GM12878 (cell line): ENCODE data around the gene COA3. TPM values are rescaled to one million over a fixed set of nuclear protein-coding genes. Genes with fewer than 3 reads are reported as not detected.

Experiments
- ATAC-seq: fragments of 200-7000 bp; cut with Tn5 transposase; 3 replicates; pipeline ENCODE4 v1.9.1; 2020; ENCODE audit warnings: mild to moderate bottlenecking, moderate library complexity
- BruUV-seq: library from RNA; stranded (reverse); fragments of 400-500 nt; replicated peaks from 2 replicates; lab custom pipeline; 2021; lab: Mats Ljungman, UMichigan
- CTCF ChIA-PET: fragments of 300-600 bp; sonication (Branson Sonifier 250); formaldehyde crosslinking; extraction: SDS; loops from one replicate; lab custom pipeline; 2021; ENCODE audit warnings: inconsistent platforms; lab: Yijun Ruan, JAX
- POLR2A ChIA-PET: fragments of 350-600 bp; formaldehyde crosslinking; extraction: SDS; loops from one replicate; lab custom pipeline; 2021; ENCODE audit warnings: inconsistent platforms; lab: Charles Lee
- RAD21 ChIA-PET: fragments of 300-600 bp; sonication (Branson Sonifier 250); formaldehyde crosslinking; loops from one replicate; lab custom pipeline; 2023; ENCODE audit warnings: antibody characterized with exemption; ENCODE audit not compliant: unreplicated experiment; lab: Charles Lee
- SMC1A ChIA-PET: fragments of 300-600 bp; sonication (Branson Sonifier 250); formaldehyde crosslinking; loops from one replicate; lab custom pipeline; 2023; ENCODE audit not compliant: unreplicated experiment, uncharacterized antibody; lab: Charles Lee
- DNase-seq: peaks from one replicate; pipeline ENCODE4 v3.0.0-alpha.2; 2011; ENCODE audit warnings: low read depth, low spot score
- FAIRE-seq: peaks from 3 replicates; lab custom pipeline; 2011; peaks lifted over from hg19 to GRCh38; lab: Jason Lieb, UNC
- H2AFZ ChIP-seq: 2 replicates; pipeline ENCODE4 v1.6.0; 2011; ENCODE audit warnings: low read depth, low read length, control low read depth; ENCODE audit not compliant: control insufficient read depth
- H3K27ac ChIP-seq: 2 replicates; pipeline ENCODE4 v1.5.1; 2011; ENCODE audit warnings: control low read depth; ENCODE audit not compliant: control insufficient read depth, insufficient read depth
- H3K27me3 ChIP-seq, 2 experiments: replicated peaks in 1 of 2; 2 replicates each; pipeline versions ENCODE4 v1.6.0 to v1.6.1; 2011; ENCODE audit warnings: low read length in 1 of 2; ENCODE audit not compliant: control insufficient read depth in 2 of 2, insufficient read depth in 2 of 2
- H3K36me3 ChIP-seq, 2 experiments: 2 replicates each; pipeline ENCODE4 v1.5.1; 2011; ENCODE audit warnings: low read length in 1 of 2; ENCODE audit not compliant: control insufficient read depth in 2 of 2, insufficient read depth in 2 of 2
- H3K4me1 ChIP-seq: 2 replicates; pipeline ENCODE4 v1.6.1; 2011; ENCODE audit warnings: mild to moderate bottlenecking, low read length, moderate library complexity, mixed read lengths; ENCODE audit not compliant: control insufficient read depth, insufficient read depth
- H3K4me2 ChIP-seq: 2 replicates; pipeline ENCODE4 v1.6.0; 2011; ENCODE audit warnings: control low read depth; ENCODE audit not compliant: control insufficient read depth, insufficient read depth
- H3K4me3 ChIP-seq: fragments of 200-600 bp; sonication (generic); 2 replicates; pipeline ENCODE4 v1.5.1; 2016
- H3K79me2 ChIP-seq: 2 replicates; pipeline ENCODE4 v1.6.0; 2011; ENCODE audit warnings: low read length; ENCODE audit not compliant: control insufficient read depth, insufficient read depth
- H3K9ac ChIP-seq: 2 replicates; pipeline ENCODE4 v1.8.0; 2011; ENCODE audit warnings: low read length, control low read depth, mixed read lengths; ENCODE audit not compliant: control insufficient read depth, insufficient read depth
- H3K9me3 ChIP-seq: replicated peaks from 3 replicates; pipeline ENCODE4 v1.5.1; 2011; ENCODE audit warnings: mild to moderate bottlenecking, low read length; ENCODE audit not compliant: control insufficient read depth, insufficient read depth
- H4K20me1 ChIP-seq: 2 replicates; pipeline ENCODE4 v1.6.0; 2011; ENCODE audit not compliant: control insufficient read depth, insufficient read depth
- BMI1 ChIP-seq: fragments of 450-650 bp; IDR thresholded peaks from 2 replicates; pipeline ENCODE4 v1.6.1; 2016; ENCODE audit warnings: mild to moderate bottlenecking, moderate library complexity, borderline replicate concordance
- CTCF ChIP-seq, 3 experiments: IDR thresholded peaks in 2 of 3; conservative IDR thresholded peaks in 1 of 3; 2 replicates each; pipeline ENCODE4 v1.5.1; 2011; ENCODE audit warnings: low read depth in 3 of 3, low read length in 3 of 3, mild to moderate bottlenecking in 3 of 3, control low read depth in 2 of 3, moderate library complexity in 2 of 3, inconsistent platforms in 1 of 3, mixed read lengths in 1 of 3; ENCODE audit not compliant: control insufficient read depth in 2 of 3, insufficient read depth in 1 of 3; ENCODE audit errors: extremely low read depth in 1 of 3
- E2F8 ChIP-seq: fragments of 450-650 bp; IDR thresholded peaks from 2 replicates; pipeline ENCODE4 v1.6.1; 2018; ENCODE audit warnings: mild to moderate bottlenecking, low read depth, moderate library complexity; ENCODE audit not compliant: partially characterized antibody
- ETV6 ChIP-seq, 2 experiments: fragments of 450-650 bp in 1 of 2; IDR thresholded peaks in 1 of 2; conservative IDR thresholded peaks in 1 of 2; 2 replicates each; pipeline ENCODE4 v1.6.1; 2014; ENCODE audit warnings: antibody characterized with exemption in 1 of 2, borderline replicate concordance in 1 of 2, low read depth in 1 of 2, mild to moderate bottlenecking in 1 of 2, moderate library complexity in 1 of 2
- EZH2 ChIP-seq: IDR thresholded peaks from 2 replicates; pipeline ENCODE4 v1.6.1; 2012; ENCODE audit warnings: low read depth, mild to moderate bottlenecking, control low read depth, inconsistent platforms, low read length, borderline replicate concordance; ENCODE audit not compliant: control insufficient read depth
- GABPA ChIP-seq: IDR thresholded peaks from 2 replicates; pipeline ENCODE4 v1.6.1; 2014; ENCODE audit warnings: antibody characterized with exemption, low read depth, mild to moderate bottlenecking, inconsistent platforms
- GATAD2B ChIP-seq: fragments of 450-650 bp; conservative IDR thresholded peaks from 2 replicates; pipeline ENCODE4 v1.6.1; 2017; ENCODE audit warnings: low read depth, mild to moderate bottlenecking, moderate library complexity
- MAX ChIP-seq: IDR thresholded peaks from 2 replicates; pipeline ENCODE4 v1.6.1; 2012; ENCODE audit warnings: low read depth, low read length, improper control_type of control experiment
- MEF2B ChIP-seq: fragments of 450-650 bp; IDR thresholded peaks from 2 replicates; pipeline ENCODE4 v1.6.1; 2018; ENCODE audit warnings: mild to moderate bottlenecking, moderate library complexity; ENCODE audit not compliant: partially characterized antibody, poor library complexity, severe bottlenecking
- MLLT1 ChIP-seq: fragments of 450-650 bp; IDR thresholded peaks from 2 replicates; pipeline ENCODE4 v1.6.1; 2016; ENCODE audit warnings: mild to moderate bottlenecking
- POLR2AphosphoS5 ChIP-seq: IDR thresholded peaks from 2 replicates; pipeline ENCODE4 v1.6.1; 2011; ENCODE audit warnings: mild to moderate bottlenecking, low read length, inconsistent platforms
- RFX5 ChIP-seq: IDR thresholded peaks from 2 replicates; pipeline ENCODE4 v1.6.1; 2011; ENCODE audit warnings: low read depth, low read length, improper control_type of control experiment
- SREBF1 ChIP-seq: IDR thresholded peaks from 2 replicates; pipeline ENCODE4 v1.6.1; 2012; ENCODE audit warnings: mild to moderate bottlenecking, low read length
- YY1 ChIP-seq: IDR thresholded peaks from 2 replicates; pipeline ENCODE4 v1.6.1; 2011; ENCODE audit warnings: low read depth, mild to moderate bottlenecking, low read length
- ZBTB33 ChIP-seq: fragments of 450-650 bp; IDR thresholded peaks from 2 replicates; pipeline ENCODE4 v1.6.1; 2017; ENCODE audit warnings: mild to moderate bottlenecking
- in situ Hi-C: fragments of 300-500 bp; cut with MboI; formaldehyde crosslinking; loops from 9 replicates; pipeline ENCODE4 v1.14.3; 2018; ENCODE audit warnings: mixed read lengths
- intact Hi-C: fragments of 100-400 bp; cut with micrococcal nuclease; formaldehyde crosslinking; loops from one replicate; pipeline ENCODE4 v1.14.2; 2022; ENCODE audit not compliant: unreplicated experiment
- polyA plus RNA-seq, 11 experiments: library from polyadenylated mRNA; depleted of rRNA in 4 of 11; unstranded in 6 of 11; stranded (reverse) in 5 of 11; fragments of >200 nt; fragmentation: Nextera tagmentation in 4 of 11; fragmentation: Illumina TruSeq in 1 of 11; extraction: Ambion mirVana in 4 of 11; extraction: Trizol in 1 of 11; gene quantifications; 1 replicate in 1 of 11; 2 replicates in 10 of 11; pipeline versions ENCODE4 v1.2.1 to v1.2.3, GENCODE V29; 2011 to 2016; ENCODE audit warnings: inconsistent platforms in 2 of 11, missing spikeins in 2 of 11, low read depth in 1 of 11
- total RNA-seq, 4 experiments: library from RNA; depleted of rRNA in 3 of 4; stranded (reverse); fragments of >200 nt in 3 of 4; fragmentation: Illumina TruSeq in 1 of 4; extraction: Trizol in 1 of 4; gene quantifications; 2 replicates each; pipeline versions ENCODE4 v1.2.1 to v1.2.3, GENCODE V29; 2013 to 2021

The COA3 gene
- total and polyA plus RNA-seq, 10 of the 15 experiments (the other 5 are each of a cell fraction or from before 2014, with no cell fraction given), result 45.2 to 161 (median 64.6) TPM

GRCh38 chr17:42830971-42831370 lies 32.5 kb upstream of the COA3 start:
- in situ Hi-C loops (no loop called here), intact Hi-C loops (no loop called here)
- TF ChIP-seq EZH2 (no peak), BMI1 (no peak), CTCF (IDR thresholded peaks at IDR 0.05 in 2 of 3, conservative IDR thresholded peaks at IDR 0.05 in 1 of 3; ENCODE audit: control insufficient read depth in 2 of 3, extremely low read depth in 1 of 3, insufficient read depth in 1 of 3, low read depth in 3 of 3, low read length in 3 of 3) (no peak), MAX (no peak), MEF2B (no peak), ETV6 (conservative IDR thresholded peaks at IDR 0.05 in 1 of 2, IDR thresholded peaks at IDR 0.05 in 1 of 2; ENCODE audit: borderline replicate concordance in 1 of 2, low read depth in 1 of 2) (no peak), YY1 (no peak), SREBF1 (no peak), GABPA (no peak), GATAD2B (no peak), POLR2AphosphoS5 (no peak), MLLT1 (no peak), RFX5 (no peak), E2F8 (no peak), ZBTB33 (no peak)

More at GRCh38 chr17:42830971-42831370, 32.5 kb upstream of the COA3 start:
- no TSS peak for BruUV-seq
- Histone ChIP-seq H3K4me1 (peaks cover 5% of the 10 kb centered on the region; the same call in 1 of the 2 replicates), H3K9ac (no peak overlapping the region), H3K79me2 (peaks cover 30% of the 10 kb centered on the region), H3K4me2 (no peak overlapping the region), H2AFZ (no peak overlapping the region), H3K9me3 (no peaks in the 10 kb centered on the region; the same call in 2 of the 3 replicates), H4K20me1 (no peaks in the 10 kb centered on the region), H3K27me3 (no peaks in the 10 kb centered on the region), H3K4me3 (no peak overlapping the region), H3K27ac (no peak overlapping the region), H3K36me3 (peaks cover 0 to 4% of the 10 kb centered on the region in 2 experiments; a peak in 1 of 4 replicates)
- RAD21 ChIA-PET, result interaction anchor here (1.0 kb wide), 1 partner anchor 167 kb away, joined by 3 read pairs; the partner anchor contains the start of gene RPL27
- FAIRE-seq (no peak), ATAC-seq (no peak), DNase-seq (no peak)
- POLR2A ChIA-PET, result interaction anchor here (0.5 kb wide), 2 partner anchors 302 to 477 kb away, joined by 4 to 7 read pairs; no protein-coding TSS in a partner anchor
- CTCF ChIA-PET, result interaction anchor here (1.2 to 6.8 kb wide), 3 partner anchors 9 to 167 kb away, joined by 3 to 81 read pairs (median 5); partner anchors contain the start of genes BECN1 and RPL27
- SMC1A ChIA-PET, result no interaction called here
